ENCODE data around the gene LTBP2. TPM values are rescaled to one million over a fixed set of nuclear protein-coding genes. Genes with fewer than 3 reads are reported as not detected.

Gene LTBP2
- polyA plus RNA-seq, 1 experiment = 41.1 TPM

DNA sequence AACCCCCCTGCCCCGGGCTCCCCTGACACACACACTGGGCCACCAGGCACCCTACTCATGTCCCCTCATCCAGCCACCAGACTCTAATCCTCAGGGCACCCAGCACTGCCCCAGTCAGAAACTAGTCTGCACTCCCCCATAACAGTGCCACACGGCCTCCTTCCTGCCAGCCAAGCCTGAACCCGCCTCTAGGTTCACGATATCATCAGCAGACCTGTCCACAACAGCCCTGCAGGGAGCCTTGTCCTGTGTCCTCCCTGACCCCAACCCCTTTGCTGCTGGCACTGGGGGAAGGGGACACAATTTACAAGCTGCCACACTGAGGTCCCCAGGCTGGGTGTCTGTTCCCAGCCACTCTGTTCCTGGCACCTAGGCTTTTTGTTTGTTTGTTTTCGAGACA lies 33.6 kb downstream of the LTBP2 start:
- H3K36me3 ChIP-seq (ENCODE audit: control insufficient read depth, insufficient read depth, low read length) = no peaks in the 10 kb centered on the region; the same call in 1 of the 2 replicates
- CTCF ChIA-PET = no interaction called here
- DNase-seq (ENCODE audit: low read depth) = no peak
- H3K27me3 ChIP-seq (ENCODE audit: control insufficient read depth, insufficient read depth, low read length) = no peaks in the 10 kb centered on the region
- TF ChIP-seq, protein P1, sequence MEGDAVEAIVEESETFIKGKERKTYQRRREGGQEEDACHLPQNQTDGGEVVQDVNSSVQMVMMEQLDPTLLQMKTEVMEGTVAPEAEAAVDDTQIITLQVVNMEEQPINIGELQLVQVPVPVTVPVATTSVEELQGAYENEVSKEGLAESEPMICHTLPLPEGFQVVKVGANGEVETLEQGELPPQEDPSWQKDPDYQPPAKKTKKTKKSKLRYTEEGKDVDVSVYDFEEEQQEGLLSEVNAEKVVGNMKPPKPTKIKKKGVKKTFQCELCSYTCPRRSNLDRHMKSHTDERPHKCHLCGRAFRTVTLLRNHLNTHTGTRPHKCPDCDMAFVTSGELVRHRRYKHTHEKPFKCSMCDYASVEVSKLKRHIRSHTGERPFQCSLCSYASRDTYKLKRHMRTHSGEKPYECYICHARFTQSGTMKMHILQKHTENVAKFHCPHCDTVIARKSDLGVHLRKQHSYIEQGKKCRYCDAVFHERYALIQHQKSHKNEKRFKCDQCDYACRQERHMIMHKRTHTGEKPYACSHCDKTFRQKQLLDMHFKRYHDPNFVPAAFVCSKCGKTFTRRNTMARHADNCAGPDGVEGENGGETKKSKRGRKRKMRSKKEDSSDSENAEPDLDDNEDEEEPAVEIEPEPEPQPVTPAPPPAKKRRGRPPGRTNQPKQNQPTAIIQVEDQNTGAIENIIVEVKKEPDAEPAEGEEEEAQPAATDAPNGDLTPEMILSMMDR (IDR thresholded peaks at IDR 0.05; ENCODE audit: insufficient read depth, low read depth, low read length) = no peak
- POLR2A ChIA-PET = no interaction called here
- no peak overlapping the region for H3K4me3 ChIP-seq (ENCODE audit: low read depth, low read length)

DNA sequence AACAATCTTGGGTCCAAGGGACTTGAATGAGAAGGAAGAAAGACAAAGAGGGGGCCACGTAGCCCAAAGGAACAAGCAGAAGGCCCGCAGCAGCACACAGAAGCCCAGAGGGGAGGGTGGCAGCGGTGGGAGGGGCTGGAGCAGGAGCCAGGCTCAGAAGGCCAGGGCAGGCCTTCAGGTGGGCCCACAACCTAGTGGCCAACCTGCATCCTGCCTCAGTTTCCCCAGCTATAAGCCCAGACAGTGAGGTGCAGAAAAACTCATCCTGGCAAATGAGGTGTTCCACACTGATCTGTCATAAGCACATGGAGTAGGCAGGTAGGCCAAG lies 34.1 kb downstream of the LTBP2 start:
- CTCF ChIA-PET = interaction anchor here (0.6 kb wide), 1 partner anchor 11 kb away, joined by 3 read pairs; no protein-coding TSS in a partner anchor
- Histone ChIP-seq H3K27me3 (ENCODE audit: control insufficient read depth, insufficient read depth, low read length) (no peaks in the 10 kb centered on the region), H3K36me3 (ENCODE audit: control insufficient read depth, insufficient read depth, low read length) (no peaks in the 10 kb centered on the region; the same call in 1 of the 2 replicates), H3K4me3 (ENCODE audit: low read depth, low read length) (no peak overlapping the region)
- DNase-seq (ENCODE audit: low read depth) = no peak
- TF ChIP-seq, protein P1 (IDR thresholded peaks at IDR 0.05; ENCODE audit: insufficient read depth, low read depth, low read length) = no peak
- POLR2A ChIA-PET = no interaction called here

DNA sequence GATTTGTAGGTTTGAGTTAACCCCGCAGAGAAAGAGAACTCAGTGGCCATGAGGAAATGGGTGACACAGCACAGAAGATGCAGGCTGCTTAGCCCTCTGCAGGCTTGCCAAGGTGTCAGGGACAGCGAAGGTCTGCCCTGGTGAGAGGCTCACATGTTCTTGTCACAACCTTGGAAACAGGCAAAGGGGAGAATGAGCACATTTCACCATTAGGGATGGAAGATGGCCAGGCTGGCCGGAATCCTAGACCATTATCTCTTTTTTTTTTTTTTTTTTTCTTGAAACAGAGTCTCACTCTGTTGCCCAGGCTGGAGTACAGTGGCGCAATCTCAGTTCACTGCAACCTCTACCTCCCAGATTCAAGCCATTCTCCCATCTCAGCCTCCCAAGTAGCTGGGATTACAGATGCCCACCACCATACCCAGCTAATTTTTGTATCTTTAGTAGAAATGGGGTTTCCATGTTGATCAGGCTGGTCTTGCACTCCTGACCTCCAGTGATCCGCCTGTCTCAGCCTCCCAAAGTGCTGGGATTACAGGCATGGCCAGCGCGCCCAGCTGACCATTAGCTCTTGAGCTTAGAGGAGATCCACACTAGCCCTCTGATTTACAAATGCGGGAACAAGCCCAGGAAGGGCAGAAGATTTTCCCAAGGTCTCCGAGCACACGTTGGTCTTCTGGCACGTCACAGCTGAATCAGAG lies 34.6 kb downstream of the LTBP2 start:
- ChIA-PET POLR2A (no interaction called here), CTCF (interaction anchor here (0.6 kb wide), 1 partner anchor 11 kb away, joined by 3 read pairs; no protein-coding TSS in a partner anchor)
- Histone ChIP-seq H3K4me3 (ENCODE audit: low read depth, low read length) (no peak overlapping the region), H3K27me3 (ENCODE audit: control insufficient read depth, insufficient read depth, low read length) (no peaks in the 10 kb centered on the region), H3K36me3 (ENCODE audit: control insufficient read depth, insufficient read depth, low read length) (no peaks in the 10 kb centered on the region; the same call in 1 of the 2 replicates)
- DNase-seq (ENCODE audit: low read depth) = no peak
- TF ChIP-seq, protein P1 (IDR thresholded peaks at IDR 0.05; ENCODE audit: insufficient read depth, low read depth, low read length) = no peak

DNA sequence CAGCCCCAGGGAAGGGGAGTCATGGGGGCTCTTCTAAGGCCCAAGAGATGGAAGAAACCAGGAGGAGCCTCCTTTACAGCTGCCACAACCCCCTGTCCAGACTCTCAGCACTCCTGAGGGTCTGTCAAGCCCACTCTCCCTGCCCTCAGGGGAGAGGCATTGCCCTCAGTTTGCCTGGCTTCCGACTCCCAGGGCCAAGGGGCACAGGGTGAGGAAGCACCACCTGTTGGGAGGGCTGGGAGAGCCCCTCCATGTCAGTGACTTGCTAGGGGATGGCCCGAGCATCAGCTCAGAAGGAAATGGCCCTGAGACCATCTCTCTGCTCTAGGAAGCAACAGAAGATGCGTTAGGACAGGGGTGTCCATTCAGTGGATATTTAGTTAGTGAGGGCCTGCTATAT lies 36.1 kb downstream of the LTBP2 start:
- H3K4me3 ChIP-seq (ENCODE audit: low read depth, low read length) = no peak overlapping the region
- POLR2A ChIA-PET = no interaction called here
- CTCF ChIA-PET = interaction anchor here (0.6 to 0.8 kb wide), 2 partner anchors 74 to 284 kb away, joined by 3 read pairs; no protein-coding TSS in a partner anchor
- no peaks in the 10 kb centered on the region for H3K36me3 ChIP-seq (ENCODE audit: control insufficient read depth, insufficient read depth, low read length)
- DNase-seq (ENCODE audit: low read depth) = no peak
- TF ChIP-seq, protein P1 (IDR thresholded peaks at IDR 0.05; ENCODE audit: insufficient read depth, low read depth, low read length) = no peak
- no peaks in the 10 kb centered on the region for H3K27me3 ChIP-seq (ENCODE audit: control insufficient read depth, insufficient read depth, low read length)

DNA sequence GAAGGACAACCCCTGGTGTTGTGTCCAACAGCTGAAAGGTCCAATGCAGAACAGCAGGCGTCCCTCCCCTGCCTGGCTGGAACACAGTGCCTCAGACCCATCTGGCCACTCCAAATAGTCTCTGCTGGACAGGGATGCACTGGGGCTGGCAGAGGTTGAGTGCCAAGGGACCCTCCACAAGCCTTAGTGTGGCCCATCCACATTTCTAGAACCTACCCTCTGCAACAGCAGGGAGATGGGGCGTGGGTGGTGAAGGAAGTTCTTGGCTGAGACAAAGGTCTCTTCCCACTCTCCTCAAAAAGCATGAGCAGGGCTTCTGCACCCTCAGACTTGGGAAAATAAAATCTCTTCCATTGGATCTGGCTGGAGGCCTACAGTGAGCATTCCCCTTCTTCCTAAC lies 36.5 kb downstream of the LTBP2 start:
- H3K36me3 ChIP-seq (ENCODE audit: control insufficient read depth, insufficient read depth, low read length) = no peaks in the 10 kb centered on the region
- ChIA-PET CTCF (interaction anchor here (0.6 to 1.4 kb wide), 3 partner anchors 9 to 284 kb away, joined by 3 to 4 read pairs (median 3); no protein-coding TSS in a partner anchor), POLR2A (no interaction called here)
- H3K4me3 ChIP-seq (ENCODE audit: low read depth, low read length) = no peak overlapping the region
- DNase-seq (ENCODE audit: low read depth) = no peak
- H3K27me3 ChIP-seq (ENCODE audit: control insufficient read depth, insufficient read depth, low read length) = no peaks in the 10 kb centered on the region
- TF ChIP-seq, protein P1 (IDR thresholded peaks at IDR 0.05; ENCODE audit: insufficient read depth, low read depth, low read length) = no peak
